Measurements from ENCODE around the gene POLE2. TPM values are rescaled to one million over a fixed set of nuclear protein-coding genes. Genes with fewer than 3 reads are reported as not detected.
"Not testable (repeated sequence)": the region's sequence is repeated elsewhere in the genome, so short reads cannot be mapped to it uniquely, and the experiment has no call there.

The POLE2 gene
- total RNA-seq, 3 donors from 2014 or later, result 1.7 to 8.1 (median 2.9) TPM

DNA sequence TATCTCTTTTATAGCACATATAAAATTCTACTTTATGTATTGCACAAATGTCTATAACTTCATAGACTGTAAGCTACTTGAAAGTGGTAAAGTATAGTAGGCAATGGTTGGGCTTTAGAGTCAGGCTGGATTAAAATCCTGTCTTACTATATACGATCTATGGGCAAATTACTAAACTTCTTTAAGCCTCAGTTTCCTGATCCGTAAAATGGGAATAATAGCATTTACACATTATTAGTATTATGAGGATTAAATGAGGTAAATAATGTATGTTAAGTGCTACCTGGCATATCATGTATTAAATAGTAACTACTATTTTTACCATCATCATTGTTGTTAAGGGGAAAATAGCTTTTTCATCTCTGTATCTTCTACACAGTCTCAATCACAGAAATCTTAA lies 14.4 kb downstream of the POLE2 start:
- TF ChIP-seq, protein P1, sequence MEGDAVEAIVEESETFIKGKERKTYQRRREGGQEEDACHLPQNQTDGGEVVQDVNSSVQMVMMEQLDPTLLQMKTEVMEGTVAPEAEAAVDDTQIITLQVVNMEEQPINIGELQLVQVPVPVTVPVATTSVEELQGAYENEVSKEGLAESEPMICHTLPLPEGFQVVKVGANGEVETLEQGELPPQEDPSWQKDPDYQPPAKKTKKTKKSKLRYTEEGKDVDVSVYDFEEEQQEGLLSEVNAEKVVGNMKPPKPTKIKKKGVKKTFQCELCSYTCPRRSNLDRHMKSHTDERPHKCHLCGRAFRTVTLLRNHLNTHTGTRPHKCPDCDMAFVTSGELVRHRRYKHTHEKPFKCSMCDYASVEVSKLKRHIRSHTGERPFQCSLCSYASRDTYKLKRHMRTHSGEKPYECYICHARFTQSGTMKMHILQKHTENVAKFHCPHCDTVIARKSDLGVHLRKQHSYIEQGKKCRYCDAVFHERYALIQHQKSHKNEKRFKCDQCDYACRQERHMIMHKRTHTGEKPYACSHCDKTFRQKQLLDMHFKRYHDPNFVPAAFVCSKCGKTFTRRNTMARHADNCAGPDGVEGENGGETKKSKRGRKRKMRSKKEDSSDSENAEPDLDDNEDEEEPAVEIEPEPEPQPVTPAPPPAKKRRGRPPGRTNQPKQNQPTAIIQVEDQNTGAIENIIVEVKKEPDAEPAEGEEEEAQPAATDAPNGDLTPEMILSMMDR (IDR thresholded peaks at IDR 0.05), result no peak
- no peak for ATAC-seq
- intact Hi-C loops (cut with DNase I, micrococcal nuclease), result no loop called here
- H3K4me3 ChIP-seq, result no peak overlapping the region
- no peak for DNase-seq
- H3K4me1 ChIP-seq (ENCODE audit: low read depth), result no peaks in the 10 kb centered on the region
- no peaks in the 10 kb centered on the region for H3K9me3 ChIP-seq
- no peaks in the 10 kb centered on the region for H3K36me3 ChIP-seq (ENCODE audit: low read depth)

- Histone ChIP-seq H3K4me1 (ENCODE audit: low read depth) (no peaks in the 10 kb centered on the region), H3K36me3 (ENCODE audit: low read depth) (no peaks in the 10 kb centered on the region), H3K9me3 (no peaks in the 10 kb centered on the region), H3K4me3 (no peak overlapping the region)
- intact Hi-C loops (cut with DNase I, micrococcal nuclease), result no loop called here
- DNase-seq, result no peak
- ATAC-seq, result no peak
- TF ChIP-seq, protein P1 (IDR thresholded peaks at IDR 0.05), result no peak
Measured at GRCh38 chr14:49670475-49670874, 17.5 kb downstream of the POLE2 start.

DNA sequence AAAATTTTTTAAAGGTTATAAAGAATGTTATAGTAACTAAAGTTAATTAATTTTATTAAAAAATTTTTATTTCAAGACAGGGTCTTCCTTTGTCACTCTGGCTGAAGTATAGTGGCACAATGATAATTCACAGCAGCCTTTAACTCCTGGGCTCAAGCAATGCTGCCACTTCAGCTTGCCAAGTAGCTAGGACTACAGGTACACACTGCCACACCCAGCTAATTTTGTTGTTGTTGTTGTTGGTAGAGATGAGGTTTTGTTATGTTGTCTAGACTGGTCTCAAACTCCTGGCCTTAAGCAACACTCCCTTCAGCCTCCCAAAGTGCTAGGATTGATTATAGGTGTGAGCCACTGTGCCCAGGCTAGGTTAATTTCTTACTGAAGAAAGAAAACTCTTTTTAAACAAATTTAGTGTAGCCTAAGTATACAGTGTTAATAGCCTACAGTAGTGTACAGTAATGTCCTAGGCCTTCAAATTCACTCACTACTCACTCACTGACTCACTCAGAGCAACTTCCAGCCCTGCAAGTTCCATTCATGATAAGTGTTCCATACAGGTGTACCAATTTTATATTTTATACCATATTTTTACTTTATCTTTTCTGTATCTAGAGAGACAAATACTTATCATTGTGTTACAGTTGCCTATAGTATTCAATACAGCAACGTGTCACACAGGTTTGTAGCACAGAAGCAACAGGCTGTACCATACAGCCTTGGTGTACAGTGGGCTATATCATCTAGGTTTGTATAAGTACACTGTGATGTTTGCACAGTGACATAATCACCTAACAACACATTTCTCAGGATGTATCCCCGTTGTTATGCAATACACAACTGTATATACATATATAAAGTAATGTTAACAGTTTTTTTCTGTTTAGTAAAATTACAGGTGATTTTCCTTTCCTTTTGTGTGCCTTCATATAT lies 28.2 kb downstream of the POLE2 start:
- H3K36me3 ChIP-seq (ENCODE audit: low read depth), result no peaks in the 10 kb centered on the region
- intact Hi-C loops (cut with DNase I, micrococcal nuclease), result no loop called here
- no peaks in the 10 kb centered on the region for H3K9me3 ChIP-seq
- DNase-seq (no peak), ATAC-seq (peak; percentile 97)
- peaks cover 15% of the 10 kb centered on the region for H3K4me1 ChIP-seq (ENCODE audit: low read depth)
- TF ChIP-seq, protein P1 (IDR thresholded peaks at IDR 0.05), result no peak
- no peak overlapping the region for H3K4me3 ChIP-seq

DNA sequence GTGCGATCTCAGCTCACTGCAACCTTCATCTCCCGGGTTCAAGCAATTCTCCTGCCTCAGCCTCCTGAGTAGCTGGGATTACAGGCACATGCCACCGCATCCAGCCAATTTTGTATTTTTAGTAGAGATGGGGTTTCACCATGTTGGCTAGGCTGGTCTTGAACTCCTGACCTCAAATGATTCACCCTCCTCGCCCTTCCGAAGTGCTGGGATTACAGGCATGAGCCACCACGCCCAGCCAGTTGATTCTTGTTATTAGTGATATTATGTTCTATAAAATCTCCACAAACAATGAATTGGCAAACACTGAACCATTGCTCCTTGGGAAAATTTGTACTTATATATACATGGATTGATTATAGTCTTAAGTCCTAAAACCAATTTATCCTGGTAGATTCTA lies 30.5 kb downstream of the POLE2 start:
- DNase-seq; H3K4me3 ChIP-seq; H3K9me3 ChIP-seq; ATAC-seq; intact Hi-C loops (cut with DNase I, micrococcal nuclease); H3K36me3 ChIP-seq (ENCODE audit: low read depth): not testable (repeated sequence)
- H3K4me1 ChIP-seq (ENCODE audit: low read depth), result peaks cover 15% of the 10 kb centered on the region

DNA sequence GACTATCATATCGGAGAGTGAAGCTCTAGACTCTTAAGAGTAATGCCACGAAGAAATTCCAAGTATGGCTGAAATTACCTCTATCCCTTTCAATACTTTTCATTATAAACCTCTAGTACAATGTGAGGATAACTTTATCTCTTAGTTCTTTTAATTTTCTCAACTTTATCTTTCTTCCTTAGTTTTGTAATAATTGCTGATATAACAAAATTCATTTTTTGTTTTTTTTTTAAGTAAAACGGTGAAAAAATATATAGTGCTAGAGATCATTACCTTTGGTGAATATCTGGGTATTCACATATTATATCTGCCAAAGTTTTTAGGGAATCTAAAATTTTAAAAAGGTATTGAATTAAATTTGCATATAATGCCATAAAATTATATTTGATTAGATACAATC lies 33.5 kb downstream of the POLE2 start:
- Histone ChIP-seq H3K4me3 (no peak overlapping the region), H3K4me1 (ENCODE audit: low read depth) (peaks cover 11% of the 10 kb centered on the region), H3K36me3 (ENCODE audit: low read depth) (no peaks in the 10 kb centered on the region), H3K9me3 (no peaks in the 10 kb centered on the region)
- TF ChIP-seq, protein P1 (IDR thresholded peaks at IDR 0.05), result no peak
- no peak for ATAC-seq
- intact Hi-C loops (cut with DNase I, micrococcal nuclease), result no loop called here
- no peak for DNase-seq

DNA sequence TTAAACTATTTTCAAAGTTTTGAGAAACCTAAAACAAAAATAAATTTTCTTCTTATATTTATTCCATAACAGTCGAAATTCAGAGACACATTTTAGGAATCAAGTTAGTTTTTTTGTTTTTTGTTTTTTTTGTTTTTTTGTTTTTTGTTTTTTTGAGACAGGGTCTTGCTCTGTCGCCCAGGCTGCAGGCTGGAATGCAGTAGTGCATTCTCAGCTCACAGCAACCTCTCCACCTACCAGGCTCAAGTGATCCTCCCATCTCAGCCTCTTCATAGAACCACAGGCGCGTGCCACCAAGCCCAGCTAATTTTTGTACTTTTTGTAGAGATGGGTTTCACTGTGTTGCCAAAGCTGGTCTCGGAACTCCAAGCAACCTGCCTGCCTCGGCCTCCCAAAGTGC lies 34.5 kb downstream of the POLE2 start:
- ATAC-seq (no peak), DNase-seq (no peak)
- Histone ChIP-seq H3K4me3 (no peak overlapping the region), H3K4me1 (ENCODE audit: low read depth) (peaks cover 10% of the 10 kb centered on the region), H3K9me3 (no peaks in the 10 kb centered on the region), H3K36me3 (ENCODE audit: low read depth) (no peaks in the 10 kb centered on the region)
- intact Hi-C loops (cut with DNase I, micrococcal nuclease), result no loop called here
- TF ChIP-seq, protein P1 (IDR thresholded peaks at IDR 0.05), result no peak
